ENCODE results near the gene TRA2A. TPM values are rescaled to one million over a fixed set of nuclear protein-coding genes. Genes with fewer than 3 reads are reported as not detected.

The TRA2A gene
- total and polyA plus RNA-seq, 2 of the 13 experiments (the other 11 are each of a cell fraction or from before 2014, with no cell fraction given): 39.1 to 41.6 TPM

DNA sequence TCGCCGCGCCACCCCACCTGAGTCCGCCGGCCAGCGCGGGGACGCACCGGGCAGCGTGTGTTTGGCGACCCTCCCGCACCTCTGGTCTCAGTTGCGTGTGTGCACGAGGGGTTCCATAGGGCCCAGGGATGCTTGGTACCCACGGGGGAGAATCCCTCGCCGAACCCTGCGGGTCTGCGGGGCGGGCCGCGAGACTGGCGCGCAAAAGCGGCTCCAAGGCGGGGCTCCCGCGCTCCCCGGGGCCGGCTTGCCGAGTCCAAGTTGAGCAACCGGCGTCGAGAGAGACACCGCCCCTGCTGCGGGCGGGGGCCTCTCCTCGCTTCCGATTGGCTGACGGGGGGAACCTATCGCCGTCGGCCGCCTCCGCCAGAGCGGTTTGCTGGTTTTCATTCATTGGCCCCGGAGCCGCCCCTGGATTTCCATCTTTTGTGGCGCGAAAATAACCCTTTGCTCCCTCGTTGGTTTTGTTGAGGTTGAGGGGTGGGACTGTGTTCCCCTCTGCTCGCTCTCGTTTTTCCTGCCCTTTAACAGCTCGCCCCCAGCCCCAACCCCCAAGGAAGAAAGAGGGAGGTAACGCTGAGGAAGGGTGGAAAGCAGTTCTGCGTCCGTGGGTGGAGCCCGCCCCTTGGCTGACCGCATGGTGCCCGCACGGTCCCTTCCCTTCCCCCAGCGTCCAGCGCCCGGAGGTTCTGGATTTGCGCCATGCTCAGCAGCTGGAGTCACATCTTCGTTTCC is 57.5 kb downstream of the TRA2A start (continued):
- TF ChIP-seq HES4 (CRISPR knock-in tag; IDR thresholded peaks at IDR 0.05; ENCODE audit: borderline replicate concordance): no peak; the same call in 1 of the 2 replicates
- TF ChIP-seq, protein P1, sequence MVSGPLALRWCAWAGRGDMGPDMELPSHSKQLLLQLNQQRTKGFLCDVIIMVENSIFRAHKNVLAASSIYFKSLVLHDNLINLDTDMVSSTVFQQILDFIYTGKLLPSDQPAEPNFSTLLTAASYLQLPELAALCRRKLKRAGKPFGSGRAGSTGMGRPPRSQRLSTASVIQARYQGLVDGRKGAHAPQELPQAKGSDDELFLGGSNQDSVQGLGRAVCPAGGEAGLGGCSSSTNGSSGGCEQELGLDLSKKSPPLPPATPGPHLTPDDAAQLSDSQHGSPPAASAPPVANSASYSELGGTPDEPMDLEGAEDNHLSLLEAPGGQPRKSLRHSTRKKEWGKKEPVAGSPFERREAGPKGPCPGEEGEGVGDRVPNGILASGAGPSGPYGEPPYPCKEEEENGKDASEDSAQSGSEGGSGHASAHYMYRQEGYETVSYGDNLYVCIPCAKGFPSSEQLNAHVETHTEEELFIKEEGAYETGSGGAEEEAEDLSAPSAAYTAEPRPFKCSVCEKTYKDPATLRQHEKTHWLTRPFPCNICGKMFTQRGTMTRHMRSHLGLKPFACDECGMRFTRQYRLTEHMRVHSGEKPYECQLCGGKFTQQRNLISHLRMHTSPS (CRISPR knock-in tag; IDR thresholded peaks at IDR 0.05; ENCODE audit: low read depth): peak; percentile 56; the same call in 1 of the 2 replicates
- no peak for TF ChIP-seq FOXA3 (CRISPR knock-in tag; IDR thresholded peaks at IDR 0.05)
- TF ChIP-seq ZNF709 (CRISPR knock-in tag; IDR thresholded peaks at IDR 0.05): no peak
- TF ChIP-seq REXO4 (CRISPR knock-in tag; IDR thresholded peaks at IDR 0.05; ENCODE audit: borderline replicate concordance): no peak
- TF ChIP-seq FIP1L1 (IDR thresholded peaks at IDR 0.05; ENCODE audit: borderline replicate concordance, insufficient read depth, low read depth, low read length): peak; percentile 86; the same call in 1 of the 2 replicates
- no peak for TF ChIP-seq MBNL3 (CRISPR knock-in tag; conservative IDR thresholded peaks at IDR 0.05)
- TF ChIP-seq RORA (CRISPR knock-in tag; IDR thresholded peaks at IDR 0.05): 0 out of 2 replicates have a peak, but pooled peaks have one; percentile 61
- peak; percentile 50; the same call in 1 of the 2 replicates for TF ChIP-seq CHCHD3 (CRISPR knock-in tag; IDR thresholded peaks at IDR 0.05)
- TF ChIP-seq, protein P2, sequence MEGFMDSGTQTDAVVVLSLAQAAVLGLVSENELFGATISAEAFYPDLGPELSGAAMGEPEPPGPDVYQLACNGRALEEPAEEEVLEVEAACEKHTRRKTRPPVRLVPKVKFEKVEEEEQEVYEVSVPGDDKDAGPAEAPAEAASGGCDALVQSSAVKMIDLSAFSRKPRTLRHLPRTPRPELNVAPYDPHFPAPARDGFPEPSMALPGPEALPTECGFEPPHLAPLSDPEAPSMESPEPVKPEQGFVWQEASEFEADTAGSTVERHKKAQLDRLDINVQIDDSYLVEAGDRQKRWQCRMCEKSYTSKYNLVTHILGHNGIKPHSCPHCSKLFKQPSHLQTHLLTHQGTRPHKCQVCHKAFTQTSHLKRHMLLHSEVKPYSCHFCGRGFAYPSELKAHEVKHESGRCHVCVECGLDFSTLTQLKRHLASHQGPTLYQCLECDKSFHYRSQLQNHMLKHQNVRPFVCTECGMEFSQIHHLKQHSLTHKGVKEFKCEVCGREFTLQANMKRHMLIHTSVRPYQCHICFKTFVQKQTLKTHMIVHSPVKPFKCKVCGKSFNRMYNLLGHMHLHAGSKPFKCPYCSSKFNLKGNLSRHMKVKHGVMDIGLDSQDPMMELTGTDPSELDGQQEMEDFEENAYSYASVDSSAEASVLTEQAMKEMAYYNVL (CRISPR knock-in tag; IDR thresholded peaks at IDR 0.05; ENCODE audit: borderline replicate concordance): 0 out of 2 replicates have a peak, but pooled peaks have one; percentile 68
- TF ChIP-seq TGIF2 (CRISPR knock-in tag; IDR thresholded peaks at IDR 0.05): peak; percentile 61; the same call in 1 of the 2 replicates
- peak; percentile 49 for TF ChIP-seq ZNF770 (CRISPR knock-in tag; IDR thresholded peaks at IDR 0.05)
- TF ChIP-seq SNRNP70 (IDR thresholded peaks at IDR 0.05; ENCODE audit: low read depth, low read length): no peak
- TF ChIP-seq JUNB (CRISPR knock-in tag; IDR thresholded peaks at IDR 0.05; ENCODE audit: borderline replicate concordance): peak; percentile 70; the same call in 1 of the 2 replicates
- TF ChIP-seq HOXD1 (CRISPR knock-in tag; IDR thresholded peaks at IDR 0.05): 0 out of 2 replicates have a peak, but pooled peaks have one; percentile 30
- TF ChIP-seq ZNF143 (CRISPR knock-in tag; IDR thresholded peaks at IDR 0.05): peak; percentile 51
- TF ChIP-seq SMARCC2 (IDR thresholded peaks at IDR 0.05): no peak
- TF ChIP-seq NFE2L2 (IDR thresholded peaks at IDR 0.05; ENCODE audit: low read length): no peak
- no peak; the same call in none of the 2 replicates for TF ChIP-seq ZNF160 (CRISPR knock-in tag; IDR thresholded peaks at IDR 0.05)
- TF ChIP-seq ZEB1 (IDR thresholded peaks at IDR 0.05; ENCODE audit: insufficient replicate concordance, low read depth): no peak
- no peak; the same call in 1 of the 2 replicates for TF ChIP-seq ZNF749 (CRISPR knock-in tag; IDR thresholded peaks at IDR 0.05; ENCODE audit: borderline replicate concordance)
- no peak for TF ChIP-seq ZNF432 (CRISPR knock-in tag; IDR thresholded peaks at IDR 0.05; ENCODE audit: borderline replicate concordance)
- 0 out of 2 replicates have a peak, but pooled peaks have one; percentile 82 for TF ChIP-seq ZNF530 (CRISPR knock-in tag; IDR thresholded peaks at IDR 0.05; ENCODE audit: low read depth)

Measured in HepG2 (cell line).